CD4-positive, alpha-beta T cell treated with Interleukin-1 beta for 1 hour (primary cell): ENCODE results near the gene SPAG17.
"Not testable (repeated sequence)": the region's sequence is repeated elsewhere in the genome, so short reads cannot be mapped to it uniquely, and the experiment has no call there.

Experiments used
- DNase-seq, 2 donors: peaks; one replicate each; pipeline ENCODE4 v3.0.0-alpha.2; 2020 to 2022

The SPAG17 gene

GRCh38 chr1:117967477-117967876 is 217.6 kb downstream of the SPAG17 start:
- DNase-seq: no peak

GRCh38 chr1:117964290-117965038 is 220.6 kb downstream of the SPAG17 start:
- no peak for DNase-seq

- DNase-seq: no peak
Observed at GRCh38 chr1:117959364-117959763, 225.7 kb downstream of the SPAG17 start.

GRCh38 chr1:117952386-117952785 is 232.6 kb downstream of the SPAG17 start:
- no peak for DNase-seq

- no peak for DNase-seq
Observed at GRCh38 chr1:117942293-117942692, 242.7 kb downstream of the SPAG17 start.

GRCh38 chr1:117933769-117934168 is 251.3 kb downstream of the SPAG17 start:
- no peak for DNase-seq

GRCh38 chr1:117932576-117932975 is 252.5 kb downstream of the SPAG17 start:
- no peak for DNase-seq

- DNase-seq: peak in 1 of 2 donors; percentile 2
Observed at GRCh38 chr1:117930484-117930883, 254.5 kb downstream of the SPAG17 start.

- DNase-seq: no peak
Observed at GRCh38 chr1:117930173-117930447, 254.9 kb downstream of the SPAG17 start.

- DNase-seq: peak; percentile 95 to 96
Observed at GRCh38 chr1:117929343-117930172, 255.5 kb downstream of the SPAG17 start, which contains the start of the genes GDAP2 and WDR3. TSS of gene GDAP2 (minus strand) at chr1:117929621. CDS start at chr1:117920357, 9,264 bp downstream. TSS of gene WDR3 (plus strand) at chr1:117929739. CDS start at chr1:117933320, 3,581 bp downstream.

- DNase-seq: peak; percentile 52 to 55
Observed at GRCh38 chr1:117928881-117929342, 256.1 kb downstream of the SPAG17 start.

- DNase-seq: no peak
Observed at GRCh38 chr1:117925981-117926380, 259.0 kb downstream of the SPAG17 start.

- not testable (repeated sequence) for DNase-seq
Observed at GRCh38 chr1:117922717-117923116, 262.3 kb downstream of the SPAG17 start.

- DNase-seq: no peak
Observed at GRCh38 chr1:117921991-117922390, 263.0 kb downstream of the SPAG17 start.

- no peak for DNase-seq
Observed at GRCh38 chr1:117919376-117919775, 265.7 kb downstream of the SPAG17 start.

GRCh38 chr1:117911051-117911450 is 274.0 kb downstream of the SPAG17 start:
- DNase-seq: no peak

- no peak for DNase-seq
Observed at GRCh38 chr1:117905019-117905418, 280.0 kb downstream of the SPAG17 start.

- no peak for DNase-seq
Observed at GRCh38 chr1:117904485-117904884, 280.5 kb downstream of the SPAG17 start.
